ENCODE measurements around the gene ORMDL3.
"Not testable (repeated sequence)": the region's sequence is repeated elsewhere in the genome, so short reads cannot be mapped to it uniquely, and the experiment has no call there.

Gene ORMDL3

DNA sequence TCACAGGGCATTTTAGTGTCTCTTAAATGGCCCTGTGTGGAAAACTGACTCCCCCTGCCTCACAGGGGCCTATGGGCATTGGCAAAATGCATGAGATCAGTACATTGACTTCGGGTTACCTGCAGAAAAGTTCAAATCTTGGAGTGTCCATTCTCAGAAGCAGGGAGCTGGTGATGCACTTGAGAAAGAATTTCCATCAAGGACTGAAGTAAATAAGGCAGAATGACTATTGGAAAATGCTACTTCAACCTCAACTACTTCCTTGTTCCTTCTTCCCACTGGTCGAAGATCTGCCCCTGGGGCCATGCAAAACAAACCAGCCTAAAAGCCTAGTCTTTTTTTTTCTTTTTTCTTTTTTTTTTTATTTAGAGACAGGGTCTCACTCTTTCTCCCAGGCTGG is 21.6 kb upstream of the ORMDL3 start:
- DNase-seq (ENCODE audit: low read depth) = no peak

- DNase-seq (ENCODE audit: low read depth) = not testable (repeated sequence)
Measured at GRCh38 chr17:39948489-39948828, 21.1 kb upstream of the ORMDL3 start.

DNA sequence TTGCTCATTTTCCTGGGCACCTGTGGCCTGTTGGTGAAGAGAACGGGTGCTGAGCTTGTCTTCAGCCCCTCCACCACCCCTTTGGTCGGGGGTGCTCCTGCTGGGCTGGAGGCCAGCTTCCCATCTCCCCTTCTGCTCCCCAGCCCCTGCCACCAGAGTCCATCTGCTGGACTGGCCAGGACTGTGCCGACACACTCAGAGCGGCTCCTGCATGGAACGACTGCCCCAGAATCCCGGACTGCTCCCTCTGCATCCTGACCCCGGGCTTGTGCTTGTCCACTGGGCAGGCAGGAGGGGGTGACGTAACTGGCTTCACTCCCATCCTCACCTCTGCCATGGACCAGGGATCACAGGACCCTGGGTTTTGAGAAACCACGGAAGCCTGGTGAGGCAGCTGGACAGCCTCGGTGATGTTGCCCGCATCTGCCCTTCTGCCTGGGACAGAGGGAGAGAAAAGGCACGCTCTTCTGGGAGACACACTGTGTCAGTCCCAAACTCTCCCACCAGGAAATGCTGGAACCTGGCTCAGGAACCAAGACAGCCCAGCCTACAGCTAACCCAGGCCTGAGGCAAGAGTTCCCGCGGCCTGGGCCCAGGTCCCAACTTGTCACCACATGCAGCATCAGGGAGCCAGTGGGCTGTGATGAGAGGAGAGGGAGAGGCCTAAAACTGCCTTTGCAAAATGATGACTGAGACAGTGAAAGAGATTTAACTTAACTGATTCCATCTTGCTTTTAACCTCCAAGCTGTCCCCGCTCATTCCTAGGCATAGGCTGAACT is 19.3 kb upstream of the ORMDL3 start:
- no peak for DNase-seq (ENCODE audit: low read depth)

- no peak for DNase-seq (ENCODE audit: low read depth)
Measured at GRCh38 chr17:39944393-39944711, 17.0 kb upstream of the ORMDL3 start.

GRCh38 chr17:39943702-39944392 is 16.4 kb upstream of the ORMDL3 start:
- DNase-seq (ENCODE audit: low read depth) = no peak

GRCh38 chr17:39939588-39940419 is 12.4 kb upstream of the ORMDL3 start:
- DNase-seq (ENCODE audit: low read depth) = no peak

DNA sequence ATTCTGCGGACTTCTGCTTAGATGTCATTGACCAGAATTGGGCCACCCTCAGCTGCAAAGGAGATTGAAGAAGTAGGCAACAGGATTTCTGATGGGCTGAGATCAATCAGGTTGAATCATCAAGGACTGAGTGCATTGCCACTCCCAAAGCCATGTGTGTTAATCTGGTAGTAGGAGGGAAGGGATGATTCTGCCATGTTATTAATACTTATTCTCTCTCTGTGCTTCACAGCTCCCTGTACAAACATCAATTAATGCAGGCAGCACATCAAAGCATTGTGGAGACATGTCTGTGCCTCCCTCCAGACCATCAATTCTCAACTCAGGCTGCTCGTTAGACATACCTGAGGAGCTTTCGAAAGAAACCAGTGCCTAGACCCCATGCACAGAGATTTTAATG is 11.7 kb upstream of the ORMDL3 start:
- DNase-seq (ENCODE audit: low read depth) = no peak

GRCh38 chr17:39938140-39938869 is 10.9 kb upstream of the ORMDL3 start:
- no peak for DNase-seq (ENCODE audit: low read depth)

GRCh38 chr17:39937447-39937846 is 10.0 kb upstream of the ORMDL3 start:
- DNase-seq (ENCODE audit: low read depth) = no peak

DNA sequence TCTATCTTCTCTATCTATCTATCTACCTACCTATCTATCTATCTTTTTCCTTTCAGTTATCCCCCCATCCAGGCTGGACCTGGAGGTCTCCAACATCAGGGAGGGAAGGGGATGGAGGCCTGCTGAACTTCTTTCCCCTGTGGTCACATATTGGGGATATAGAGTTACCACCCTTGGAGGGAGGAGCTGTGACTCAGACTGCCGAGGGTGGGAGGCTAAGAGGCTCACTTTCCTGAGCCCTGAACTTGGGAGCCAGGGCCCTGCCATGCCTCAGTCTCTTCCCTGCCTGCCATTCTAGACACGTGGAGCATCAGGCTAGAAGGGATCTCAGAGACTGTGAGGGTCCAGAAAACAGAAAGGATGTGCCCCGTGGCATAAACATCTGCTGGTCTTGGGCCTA is 8.5 kb upstream of the ORMDL3 start:
- DNase-seq (ENCODE audit: low read depth) = no peak

GRCh38 chr17:39934324-39934723 is 6.9 kb upstream of the ORMDL3 start:
- DNase-seq (ENCODE audit: low read depth) = no peak

- no peak for DNase-seq (ENCODE audit: low read depth)
Measured at GRCh38 chr17:39933912-39934311, 6.5 kb upstream of the ORMDL3 start.

DNA sequence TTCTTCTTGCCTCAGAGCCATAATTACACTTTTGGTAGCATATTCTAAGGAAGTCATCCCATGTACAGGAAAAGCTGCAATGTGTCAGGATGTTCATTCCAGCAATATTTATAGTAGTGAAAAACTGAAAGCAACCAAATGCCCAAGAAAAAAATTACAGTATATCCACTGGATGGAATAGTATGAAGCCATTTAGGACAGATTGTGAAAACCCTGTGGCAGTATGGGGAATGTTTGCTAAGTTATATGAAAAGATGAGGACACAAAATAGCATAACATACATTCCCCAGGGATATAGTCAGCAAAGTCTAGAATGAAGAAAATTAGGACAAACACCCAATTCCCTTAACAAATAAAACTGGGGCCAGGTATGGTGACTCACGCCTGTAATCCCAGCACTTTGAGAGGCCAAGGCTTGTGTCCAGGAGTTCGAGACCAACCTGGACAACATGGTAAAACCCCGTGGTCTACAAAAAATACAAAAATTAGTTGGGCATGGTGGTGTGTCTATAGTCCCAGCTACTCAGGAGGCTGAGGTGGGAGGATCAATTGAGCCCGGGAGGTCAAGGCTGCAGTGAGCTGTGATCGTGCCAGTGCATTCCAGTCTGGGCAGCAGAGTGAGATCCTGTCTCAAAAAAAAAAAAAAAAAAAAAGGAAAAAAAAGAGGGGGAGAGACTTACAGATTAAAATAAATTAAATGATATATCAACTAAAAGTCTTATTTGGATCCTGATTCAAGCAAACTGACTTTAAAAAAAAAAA is 2.4 kb upstream of the ORMDL3 start:
- peak; percentile 51 for DNase-seq (ENCODE audit: low read depth)

GRCh38 chr17:39928858-39929645 is 1.7 kb upstream of the ORMDL3 start:
- DNase-seq (ENCODE audit: low read depth) = peak; percentile 46

GRCh38 chr17:39927929-39928857 is 792 bp upstream of the ORMDL3 start:
- DNase-seq (ENCODE audit: low read depth) = no peak

GRCh38 chr17:39926588-39927100 is 757 bp downstream of the ORMDL3 start:
- DNase-seq (ENCODE audit: low read depth) = no peak

GRCh38 chr17:39926135-39926587 is 1.2 kb downstream of the ORMDL3 start:
- DNase-seq (ENCODE audit: low read depth) = no peak

DNA sequence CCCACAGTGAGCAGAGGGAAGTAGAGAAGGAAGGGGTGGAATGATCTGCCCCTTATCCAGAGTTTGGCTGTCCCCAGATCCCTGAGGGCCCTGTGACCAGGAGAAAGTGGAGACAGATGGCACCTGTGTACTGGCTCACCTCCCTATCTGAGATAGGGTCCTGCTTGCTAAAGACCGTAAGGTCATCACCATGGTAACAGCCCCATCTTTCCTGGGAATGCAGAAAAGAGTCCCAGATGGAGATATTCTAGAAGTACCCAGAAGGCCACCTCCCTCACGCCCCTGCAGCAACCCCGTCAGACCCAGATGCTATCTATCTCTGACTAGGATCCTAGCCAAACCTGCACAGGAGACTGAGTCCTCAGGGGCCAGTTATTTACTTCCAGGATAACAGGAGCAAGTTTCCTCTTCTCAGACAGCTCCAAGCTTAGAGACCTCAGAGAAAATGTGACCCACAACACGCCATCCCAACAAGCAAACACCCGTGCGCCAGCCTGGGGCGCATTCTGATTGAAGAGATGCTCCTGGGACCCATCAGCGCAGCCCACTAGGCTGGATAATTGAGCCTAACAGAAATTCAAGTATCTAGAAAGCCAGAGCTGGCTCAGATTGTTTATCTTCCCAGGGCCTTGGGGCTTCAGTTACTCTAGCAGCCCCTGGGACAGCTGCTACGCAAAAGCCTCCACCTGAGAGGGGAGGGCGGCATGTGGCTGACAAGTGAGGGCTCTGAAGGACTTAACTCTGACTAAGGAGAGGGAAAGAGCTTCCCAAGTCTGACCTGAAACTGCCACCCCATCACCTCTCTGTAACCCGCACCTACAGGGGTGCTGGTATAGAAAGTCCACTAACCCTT is 1.9 kb downstream of the ORMDL3 start:
- DNase-seq (ENCODE audit: low read depth) = no peak
